HUES64 (cell line): ENCODE data around the gene SUSD6.
"Not testable (repeated sequence)": the region's sequence is repeated elsewhere in the genome, so short reads cannot be mapped to it uniquely, and the experiment has no call there.

Experiments
- H3K27ac ChIP-seq: 2 replicates; pipeline ENCODE4 v1.7.0; 2013; ENCODE audit warnings: low read depth, low read length, inconsistent platforms
- H3K27me3 ChIP-seq: 2 replicates; pipeline ENCODE4 v1.6.1; 2013; ENCODE audit warnings: mild to moderate bottlenecking, low read length; ENCODE audit not compliant: insufficient read depth
- H3K36me3 ChIP-seq: 2 replicates; pipeline ENCODE4 v1.6.1; 2013; ENCODE audit warnings: mild to moderate bottlenecking, low read length; ENCODE audit not compliant: insufficient read depth
- H3K4me1 ChIP-seq: 2 replicates; pipeline ENCODE4 v1.6.1; 2013; ENCODE audit warnings: mild to moderate bottlenecking, low read length, moderate library complexity; ENCODE audit not compliant: insufficient read depth
- H3K4me3 ChIP-seq: 2 replicates; pipeline ENCODE4 v1.5.1; 2013; ENCODE audit warnings: mild to moderate bottlenecking, low read length, moderate library complexity
- H3K9ac ChIP-seq: 2 replicates; pipeline ENCODE4 v1.6.1; 2013; ENCODE audit warnings: mild to moderate bottlenecking, low read depth, low read length
- H3K9me3 ChIP-seq: 2 replicates; pipeline ENCODE4 v1.6.1; 2013; ENCODE audit warnings: low read depth, low read length; ENCODE audit not compliant: insufficient read depth
- WGBS: fragments of 150-250, 120-280 bp; methylation state at CpG from one replicate; pipeline ENCODE4 v1.1.7; 2013; ENCODE audit warnings: missing lambda C conversion rate; 5-methylcytosine and 5-hydroxymethylcytosine counted together

The SUSD6 gene

GRCh38 chr14:69637503-69638031, 26.2 kb downstream of the SUSD6 start:
- H3K9ac ChIP-seq, result no peak overlapping the region

GRCh38 chr14:69640931-69641330, 29.5 kb downstream of the SUSD6 start:
- no peak overlapping the region for H3K9ac ChIP-seq
- H3K4me1 ChIP-seq, result peaks cover 21% of the 10 kb centered on the region

More at GRCh38 chr14:69637503-69638031, 26.2 kb downstream of the SUSD6 start:
- H3K4me3 ChIP-seq, result no peak overlapping the region
- peak overlapping the region; percentile 59; the same call in 1 of the 2 replicates for H3K27ac ChIP-seq
- H3K36me3 ChIP-seq, result no peaks in the 10 kb centered on the region
- H3K4me1 ChIP-seq, result peaks cover 36% of the 10 kb centered on the region
- WGBS, result 15% methylated on average over 3 of the region's 3 CpGs
- H3K27me3 ChIP-seq, result no peaks in the 10 kb centered on the region
- peaks cover 15% of the 10 kb centered on the region for H3K9me3 ChIP-seq

GRCh38 chr14:69642212-69642793, 30.9 kb downstream of the SUSD6 start:
- not testable (repeated sequence) for H3K27ac ChIP-seq, H3K27me3 ChIP-seq, H3K36me3 ChIP-seq, H3K4me3 ChIP-seq, H3K9ac ChIP-seq
- peaks cover 16% of the 10 kb centered on the region for H3K4me1 ChIP-seq
- peaks cover 18% of the 10 kb centered on the region for H3K9me3 ChIP-seq
- WGBS, result 97% methylated on average over 7 of the region's 7 CpGs

More at GRCh38 chr14:69640931-69641330, 29.5 kb downstream of the SUSD6 start:
- 100% methylated on average over 1 of the region's 1 CpG for WGBS
- Histone ChIP-seq H3K27me3 (no peaks in the 10 kb centered on the region), H3K9me3 (peaks cover 18% of the 10 kb centered on the region), H3K4me3 (no peak overlapping the region), H3K36me3 (no peaks in the 10 kb centered on the region), H3K27ac (no peak overlapping the region)

GRCh38 chr14:69643430-69644200, 32.2 kb downstream of the SUSD6 start:
- Histone ChIP-seq H3K4me3 (no peak overlapping the region), H3K36me3 (no peaks in the 10 kb centered on the region), H3K27me3 (no peaks in the 10 kb centered on the region), H3K9ac (no peak overlapping the region), H3K27ac (no peak overlapping the region), H3K4me1 (peaks cover 10% of the 10 kb centered on the region), H3K9me3 (peaks cover 18% of the 10 kb centered on the region)
- WGBS, result 89% methylated on average over 3 of the region's 5 CpGs

GRCh38 chr14:69644814-69645213, 33.4 kb downstream of the SUSD6 start:
- no peak overlapping the region for H3K4me3 ChIP-seq
- no peak overlapping the region for H3K9ac ChIP-seq
- no peaks in the 10 kb centered on the region for H3K27me3 ChIP-seq
- 100% methylated on average over 1 of the region's 1 CpG for WGBS
- H3K36me3 ChIP-seq, result no peaks in the 10 kb centered on the region
- H3K4me1 ChIP-seq, result peaks cover 15% of the 10 kb centered on the region
- H3K27ac ChIP-seq, result no peak overlapping the region
- H3K9me3 ChIP-seq, result peaks cover 18% of the 10 kb centered on the region

GRCh38 chr14:69647213-69647612, 35.8 kb downstream of the SUSD6 start:
- 75% methylated on average over 2 of the region's 2 CpGs for WGBS
- Histone ChIP-seq H3K9me3 (peaks cover 6% of the 10 kb centered on the region; the same call in 1 of the 2 replicates), H3K9ac (no peak overlapping the region), H3K4me1 (peaks cover 32% of the 10 kb centered on the region), H3K27ac (no peak overlapping the region), H3K27me3 (no peaks in the 10 kb centered on the region), H3K36me3 (no peaks in the 10 kb centered on the region), H3K4me3 (no peak overlapping the region)

GRCh38 chr14:69647642-69648041, 36.2 kb downstream of the SUSD6 start:
- H3K27ac ChIP-seq, H3K4me3 ChIP-seq, H3K9me3 ChIP-seq, H3K9ac ChIP-seq, H3K27me3 ChIP-seq, H3K36me3 ChIP-seq: not testable (repeated sequence)
- WGBS, result 94% methylated on average over 11 of the region's 11 CpGs
- peaks cover 32% of the 10 kb centered on the region for H3K4me1 ChIP-seq

- H3K4me1 ChIP-seq, result peaks cover 32% of the 10 kb centered on the region
- no peak overlapping the region for H3K9ac ChIP-seq
- WGBS, result 91% methylated on average over 5 of the region's 6 CpGs
- H3K27me3 ChIP-seq, result no peaks in the 10 kb centered on the region
- no peaks in the 10 kb centered on the region for H3K9me3 ChIP-seq
- no peaks in the 10 kb centered on the region for H3K36me3 ChIP-seq
- H3K27ac ChIP-seq, result no peak overlapping the region
- H3K4me3 ChIP-seq, result no peak overlapping the region
Measured at GRCh38 chr14:69648480-69649451, 37.4 kb downstream of the SUSD6 start.

- 78% methylated on average over 3 of the region's 3 CpGs for WGBS
- Histone ChIP-seq H3K27ac (no peak overlapping the region), H3K9ac (no peak overlapping the region), H3K36me3 (no peaks in the 10 kb centered on the region), H3K27me3 (no peaks in the 10 kb centered on the region), H3K9me3 (no peaks in the 10 kb centered on the region), H3K4me1 (peaks cover 32% of the 10 kb centered on the region), H3K4me3 (no peak overlapping the region)
Measured at GRCh38 chr14:69650948-69651369, 39.6 kb downstream of the SUSD6 start.

- Histone ChIP-seq H3K27me3 (no peaks in the 10 kb centered on the region), H3K4me3 (no peak overlapping the region), H3K9me3 (no peaks in the 10 kb centered on the region), H3K27ac (no peak overlapping the region), H3K4me1 (peaks cover 32% of the 10 kb centered on the region), H3K36me3 (no peaks in the 10 kb centered on the region), H3K9ac (no peak overlapping the region)
- 100% methylated on average over 1 of the region's 1 CpG for WGBS
Measured at GRCh38 chr14:69651664-69652063, 40.3 kb downstream of the SUSD6 start.
